ENCODE measurements around the gene ARHGAP10. TPM values are rescaled to one million over a fixed set of nuclear protein-coding genes. Genes with fewer than 3 reads are reported as not detected.

ARHGAP10 gene
- total RNA-seq, 4 donors from 2014 or later: 186 to 296 (median 192) TPM

GRCh38 chr4:147723326-147723725, 8.6 kb upstream of the ARHGAP10 start:
- no peaks in the 10 kb centered on the region for H3K27me3 ChIP-seq
- intact Hi-C loops (cut with DNase I): no loop called here
- no peaks in the 10 kb centered on the region for H3K4me1 ChIP-seq
- 65% methylated on average over 5 of the region's 5 CpGs for WGBS
- H3K9me3 ChIP-seq: no peaks in the 10 kb centered on the region
- H3K4me3 ChIP-seq: no peak overlapping the region
- H3K36me3 ChIP-seq: no peaks in the 10 kb centered on the region
- no peak overlapping the region for H3K27ac ChIP-seq (replicated peaks in 1 of 4)
- no peak for TF ChIP-seq POLR2AphosphoS5 (IDR thresholded peaks at IDR 0.05)
- no peak for TF ChIP-seq POLR2A (IDR thresholded peaks at IDR 0.05; ENCODE audit: low read depth)
- TF ChIP-seq CTCF (IDR thresholded peaks at IDR 0.05): no peak
- TF ChIP-seq EP300 (IDR thresholded peaks at IDR 0.05): no peak
- DNase-seq (ENCODE audit: extremely low spot score): no peak

DNA sequence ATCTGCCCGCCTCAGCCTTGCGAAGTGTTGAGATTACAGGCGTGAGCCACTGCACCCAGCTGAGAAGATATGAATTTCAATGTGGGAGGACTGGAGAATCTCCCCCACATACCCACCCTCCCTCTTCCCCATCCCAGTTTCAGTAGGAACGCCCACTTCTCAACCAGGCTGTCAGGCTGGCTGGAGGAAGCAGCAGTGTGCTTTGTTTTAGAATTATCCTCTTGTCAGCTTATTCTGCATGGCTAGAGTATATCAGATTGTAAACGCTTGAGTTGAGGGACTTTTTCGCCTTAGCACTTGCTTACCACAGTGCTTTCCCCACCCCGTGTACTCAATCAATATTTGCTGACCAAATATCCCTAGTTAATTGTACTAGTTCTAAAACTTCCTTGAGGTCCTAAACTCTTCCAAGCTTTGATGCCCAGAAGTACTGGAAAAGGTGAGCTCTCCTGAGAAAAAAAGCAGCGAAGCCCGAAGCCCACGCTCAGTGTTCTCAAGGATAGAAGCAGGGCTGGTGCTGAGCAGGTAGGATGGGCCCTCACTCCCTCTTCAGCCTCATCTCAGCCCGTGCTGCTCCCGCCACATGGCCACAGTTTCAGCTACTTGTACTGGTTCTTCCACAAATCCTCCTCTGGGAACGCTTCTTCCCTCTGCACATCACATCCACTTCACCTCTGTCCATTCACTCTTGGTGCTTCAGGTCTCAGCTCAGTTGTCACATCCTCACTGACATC, 7.3 kb upstream of the ARHGAP10 start:
- Histone ChIP-seq H3K4me3 (no peak overlapping the region), H3K9me3 (no peaks in the 10 kb centered on the region), H3K36me3 (no peaks in the 10 kb centered on the region), H3K27me3 (no peaks in the 10 kb centered on the region), H3K27ac (replicated peaks in 1 of 4) (no peak overlapping the region), H3K4me1 (no peaks in the 10 kb centered on the region)
- 91% methylated on average over 13 of the region's 13 CpGs for WGBS
- no peak for TF ChIP-seq CTCF (IDR thresholded peaks at IDR 0.05)
- no peak for TF ChIP-seq EP300 (IDR thresholded peaks at IDR 0.05)
- TF ChIP-seq POLR2A (IDR thresholded peaks at IDR 0.05; ENCODE audit: low read depth): no peak
- DNase-seq (ENCODE audit: extremely low spot score): no peak
- intact Hi-C loops (cut with DNase I): no loop called here

DNA sequence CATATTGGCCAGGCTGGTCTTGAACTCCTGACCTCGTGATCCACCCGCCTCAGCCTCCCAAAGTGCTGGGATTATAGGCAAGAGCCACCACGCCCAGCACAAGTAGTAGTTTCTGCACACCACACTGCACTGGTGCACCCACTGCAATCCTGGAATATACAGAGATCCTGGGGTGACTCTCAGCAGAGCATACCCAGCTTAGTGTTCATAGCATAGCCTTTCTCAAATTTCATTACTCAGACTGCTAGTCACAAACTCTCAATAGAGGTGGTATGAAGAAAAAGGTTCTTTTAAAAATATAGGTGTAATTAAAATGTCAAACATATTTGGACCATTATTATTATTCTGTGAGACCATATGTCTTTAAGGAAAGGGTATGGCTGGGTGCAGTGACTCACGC, 6.2 kb upstream of the ARHGAP10 start:
- no peak for DNase-seq (ENCODE audit: extremely low spot score)
- intact Hi-C loops (cut with DNase I): no loop called here
- WGBS: 97% methylated on average over 4 of the region's 4 CpGs
- TF ChIP-seq POLR2AphosphoS5 (IDR thresholded peaks at IDR 0.05): no peak
- TF ChIP-seq EP300 (IDR thresholded peaks at IDR 0.05): no peak
- no peak for TF ChIP-seq POLR2A (IDR thresholded peaks at IDR 0.05; ENCODE audit: low read depth)
- TF ChIP-seq CTCF (IDR thresholded peaks at IDR 0.05): no peak
- H3K9me3 ChIP-seq: no peaks in the 10 kb centered on the region
- H3K4me3 ChIP-seq: no peak overlapping the region
- no peaks in the 10 kb centered on the region for H3K27me3 ChIP-seq
- H3K27ac ChIP-seq (replicated peaks in 1 of 4): no peak overlapping the region
- H3K36me3 ChIP-seq: no peaks in the 10 kb centered on the region
- H3K4me1 ChIP-seq: no peaks in the 10 kb centered on the region

GRCh38 chr4:147727476-147728028, 4.3 kb upstream of the ARHGAP10 start:
- TF ChIP-seq POLR2A (IDR thresholded peaks at IDR 0.05; ENCODE audit: low read depth) (no peak), CTCF (IDR thresholded peaks at IDR 0.05) (no peak), EP300 (IDR thresholded peaks at IDR 0.05) (no peak), POLR2AphosphoS5 (IDR thresholded peaks at IDR 0.05) (no peak)
- WGBS: 90% methylated on average over 2 of the region's 2 CpGs
- Histone ChIP-seq H3K27ac (replicated peaks in 1 of 4) (no peak overlapping the region), H3K9me3 (no peaks in the 10 kb centered on the region), H3K36me3 (no peaks in the 10 kb centered on the region), H3K4me1 (peaks cover 0 to 7% (median 6%) of the 10 kb centered on the region in 4 donors), H3K27me3 (no peaks in the 10 kb centered on the region), H3K4me3 (no peak overlapping the region)
- intact Hi-C loops (cut with DNase I): no loop called here
- no peak for DNase-seq (ENCODE audit: extremely low spot score)

Measured in esophagus muscularis mucosa (tissue), 4 donors.